Fibroblast of villous mesenchyme (primary cell): ENCODE measurements around the gene CREB1. TPM values are rescaled to one million over a fixed set of nuclear protein-coding genes. Genes with fewer than 3 reads are reported as not detected.
A peak's percentile ranks its signal among the peaks of the same experiment; 100 is the strongest.

Experiments
- DNase-seq: peaks from one replicate; pipeline ENCODE4 v3.0.0-alpha.2; 2010; ENCODE audit warnings: low read depth
- H3K4me3 ChIP-seq: 2 replicates; pipeline ENCODE4 v1.5.1; 2011; ENCODE audit warnings: low read depth, mild to moderate bottlenecking, low read length
- CTCF ChIP-seq: IDR thresholded peaks from 2 replicates; pipeline ENCODE4 v1.5.1; 2012; ENCODE audit warnings: low read depth, mild to moderate bottlenecking, low read length; ENCODE audit not compliant: insufficient read depth
- total RNA-seq: library from RNA; depleted of rRNA; stranded (reverse); fragments of >200 nt; gene quantifications from 2 replicates; pipeline ENCODE4 v1.2.3, GENCODE V29; 2012

The CREB1 gene
- total RNA-seq, 1 donor = 32.4 TPM

GRCh38 chr2:207603486-207603885 is 73.7 kb downstream of the CREB1 start:
- DNase-seq = no peak
- no peak overlapping the region for H3K4me3 ChIP-seq
- no peak for TF ChIP-seq CTCF

- no peak for DNase-seq
- no peak for TF ChIP-seq CTCF
These were observed 76.6 kb downstream of the CREB1 start for GRCh38 chr2:207606399-207606798.

GRCh38 chr2:207606829-207607228 is 77.1 kb downstream of the CREB1 start:
- no peak for DNase-seq
- TF ChIP-seq CTCF = no peak
- H3K4me3 ChIP-seq = no peak overlapping the region

More at GRCh38 chr2:207606399-207606798, 76.6 kb downstream of the CREB1 start:
- H3K4me3 ChIP-seq = no peak overlapping the region

GRCh38 chr2:207612714-207613113 is 83.0 kb downstream of the CREB1 start:
- no peak overlapping the region for H3K4me3 ChIP-seq
- no peak for TF ChIP-seq CTCF
- no peak for DNase-seq

- no peak for TF ChIP-seq CTCF
- no peak overlapping the region for H3K4me3 ChIP-seq
- peak; percentile 82 for DNase-seq
These were observed 85.1 kb downstream of the CREB1 start for GRCh38 chr2:207614824-207615223.

GRCh38 chr2:207616185-207616584 is 86.4 kb downstream of the CREB1 start:
- no peak for TF ChIP-seq CTCF
- H3K4me3 ChIP-seq = no peak overlapping the region
- DNase-seq = peak; percentile 67

GRCh38 chr2:207617011-207617671 is 87.4 kb downstream of the CREB1 start:
- DNase-seq = peak; percentile 98
- peak overlapping the region; percentile 23 for H3K4me3 ChIP-seq
- TF ChIP-seq CTCF = no peak
